ENCODE measurements around the gene TUSC7. TPM values are rescaled to one million over a fixed set of nuclear protein-coding genes. Genes with fewer than 3 reads are reported as not detected.

The TUSC7 gene
- not detected for total RNA-seq
- long read RNA-seq, result 0 reads

GRCh38 chr3:116709479-116709878 lies at the start of gene TUSC7:
Gene TUSC7, plus strand, starts transcription at chr3:116709779.
- intact Hi-C loops (cut with DNase I, micrococcal nuclease), result no loop called here
- ATAC-seq (no peak), DNase-seq (no peak)

- DNase-seq (no peak), ATAC-seq (no peak)
- intact Hi-C loops (cut with DNase I, micrococcal nuclease), result no loop called here
These were observed 48.4 kb upstream of the TUSC7 start for GRCh38 chr3:116661196-116661595.

GRCh38 chr3:116663161-116664110 lies 46.1 kb upstream of the TUSC7 start:
- ATAC-seq, result no peak
- intact Hi-C loops (cut with DNase I, micrococcal nuclease), result no loop called here
- DNase-seq, result no peak

- no peak for ATAC-seq
- intact Hi-C loops (cut with DNase I, micrococcal nuclease), result no loop called here
- DNase-seq, result no peak
These were observed 42.3 kb upstream of the TUSC7 start for GRCh38 chr3:116667324-116667723.

GRCh38 chr3:116667791-116668190 lies 41.8 kb upstream of the TUSC7 start:
- DNase-seq, result no peak
- intact Hi-C loops (cut with DNase I, micrococcal nuclease), result no loop called here
- ATAC-seq, result no peak

- ATAC-seq, result no peak
- intact Hi-C loops (cut with DNase I, micrococcal nuclease), result no loop called here
- DNase-seq, result no peak
These were observed 40.0 kb upstream of the TUSC7 start for GRCh38 chr3:116669576-116669975.

GRCh38 chr3:116671151-116671550 lies 38.4 kb upstream of the TUSC7 start:
- no peak for DNase-seq
- intact Hi-C loops (cut with DNase I, micrococcal nuclease), result no loop called here
- ATAC-seq, result no peak

GRCh38 chr3:116678853-116679252 lies 30.7 kb upstream of the TUSC7 start:
- DNase-seq (no peak), ATAC-seq (no peak)
- intact Hi-C loops (cut with DNase I, micrococcal nuclease), result no loop called here

GRCh38 chr3:116691041-116691440 lies 18.5 kb upstream of the TUSC7 start:
- ATAC-seq (no peak), DNase-seq (no peak)
- intact Hi-C loops (cut with DNase I, micrococcal nuclease), result no loop called here

GRCh38 chr3:116701070-116701469 lies 8.5 kb upstream of the TUSC7 start:
- ATAC-seq (no peak), DNase-seq (no peak)
- intact Hi-C loops (cut with DNase I, micrococcal nuclease), result no loop called here

- ATAC-seq (no peak), DNase-seq (no peak)
- intact Hi-C loops (cut with DNase I, micrococcal nuclease), result no loop called here
These were observed 7.2 kb upstream of the TUSC7 start for GRCh38 chr3:116702334-116702733.

- no peak for ATAC-seq
- intact Hi-C loops (cut with DNase I, micrococcal nuclease), result no loop called here
- DNase-seq, result no peak
These were observed 2.0 kb upstream of the TUSC7 start for GRCh38 chr3:116707531-116707930.

GRCh38 chr3:116716490-116716889 lies 6.9 kb downstream of the TUSC7 start:
- ATAC-seq, result no peak
- intact Hi-C loops (cut with DNase I, micrococcal nuclease), result no loop called here
- no peak for DNase-seq

GRCh38 chr3:116717566-116717965 lies 8.0 kb downstream of the TUSC7 start:
- DNase-seq, result no peak
- intact Hi-C loops (cut with DNase I, micrococcal nuclease), result no loop called here
- no peak for ATAC-seq

- intact Hi-C loops (cut with DNase I, micrococcal nuclease), result no loop called here
- DNase-seq, result no peak
- no peak for ATAC-seq
These were observed 18.9 kb downstream of the TUSC7 start for GRCh38 chr3:116728454-116728853.

- no peak for ATAC-seq
- no peak for DNase-seq
- intact Hi-C loops (cut with DNase I, micrococcal nuclease), result no loop called here
These were observed 24.7 kb downstream of the TUSC7 start for GRCh38 chr3:116734243-116734642.

GRCh38 chr3:116739678-116740077 lies 30.1 kb downstream of the TUSC7 start:
- DNase-seq (no peak), ATAC-seq (no peak)
- intact Hi-C loops (cut with DNase I, micrococcal nuclease), result no loop called here

GRCh38 chr3:116740293-116740692 lies 30.7 kb downstream of the TUSC7 start:
- ATAC-seq (no peak), DNase-seq (no peak)
- intact Hi-C loops (cut with DNase I, micrococcal nuclease), result no loop called here

GRCh38 chr3:116741467-116741866 lies 31.9 kb downstream of the TUSC7 start:
- intact Hi-C loops (cut with DNase I, micrococcal nuclease), result no loop called here
- no peak for ATAC-seq
- DNase-seq, result no peak

- ATAC-seq (no peak), DNase-seq (no peak)
- intact Hi-C loops (cut with DNase I, micrococcal nuclease), result no loop called here
These were observed 33.5 kb downstream of the TUSC7 start for GRCh38 chr3:116743062-116743461.

GRCh38 chr3:116749388-116749787 lies 39.8 kb downstream of the TUSC7 start:
- DNase-seq, result no peak
- no peak for ATAC-seq
- intact Hi-C loops (cut with DNase I, micrococcal nuclease), result no loop called here
